Psoas muscle (tissue), 8 donors: ENCODE measurements around the gene CCDC102A. TPM values are rescaled to one million over a fixed set of nuclear protein-coding genes. Genes with fewer than 3 reads are reported as not detected.
"Not testable (repeated sequence)": the region's sequence is repeated elsewhere in the genome, so short reads cannot be mapped to it uniquely, and the experiment has no call there.

Experiments used
- ATAC-seq, 4 donors: fragments of 200-7000 bp; cut with Tn5 transposase; one replicate each; pipeline ENCODE4 v1.9.1; 2020; ENCODE audit warnings: moderate library complexity in 3 of 4, mild to moderate bottlenecking in 2 of 4
- DNase-seq, 2 donors: peaks; one replicate each; pipeline ENCODE4 v3.0.0-alpha.2; 2020
- H3K27ac ChIP-seq: fragments of 200-600 bp; one replicate; pipeline ENCODE4 v1.8.0; 2022
- H3K27me3 ChIP-seq, 3 donors: fragments of 200-600 bp in 1 of 3; one replicate each; pipeline versions ENCODE4 v1.6.1 to v1.8.0; 2013 to 2022; ENCODE audit warnings: low read length in 2 of 3, mild to moderate bottlenecking in 2 of 3, moderate library complexity in 1 of 3; ENCODE audit not compliant: insufficient read depth in 3 of 3
- H3K36me3 ChIP-seq, 2 donors: fragments of 200-600 bp in 1 of 2; one replicate each; pipeline versions ENCODE4 v1.6.1 to v1.8.0; 2013 to 2022; ENCODE audit warnings: low read depth in 1 of 2, mild to moderate bottlenecking in 1 of 2, moderate library complexity in 1 of 2; ENCODE audit not compliant: insufficient read depth in 1 of 2
- H3K4me1 ChIP-seq: fragments of 200-600 bp; one replicate; pipeline ENCODE4 v1.8.0; 2022
- H3K4me3 ChIP-seq: fragments of 200-600 bp; one replicate; pipeline ENCODE4 v1.8.0; 2022; ENCODE audit warnings: mild to moderate bottlenecking
- H3K9me3 ChIP-seq: fragments of 200-600 bp; one replicate; pipeline ENCODE4 v1.8.0; 2022
- WGBS, 3 donors: extraction: QIAGEN DNeasy Blood & Tissue Kit; methylation state at CpG; one replicate each; pipeline versions ENCODE4 v1.1.6 to v1.1.7; 2013; 5-methylcytosine and 5-hydroxymethylcytosine counted together
- intact Hi-C, 2 donors: fragments of 100-400 bp; cut with DNase I; formaldehyde crosslinking; loops; one replicate each; pipeline versions ENCODE4 v1.11.0 to v1.14.2; 2022
- polyA plus RNA-seq, 3 donors: library from polyadenylated mRNA; stranded (reverse); fragments of 200-250 nt; gene quantifications; one replicate each; pipeline ENCODE4 v1.2.3, GENCODE V29; 2013
- total RNA-seq, 4 donors: library from RNA; stranded (reverse); fragmentation: NEBNext Ultra II Directional in 2 of 4; extraction: Animal tissue kit (Norgen Biotek cat#: 25700) in 2 of 4; gene quantifications; one replicate each; pipeline versions ENCODE4 v1.2.1 to v1.2.4, GENCODE V29; 2021 to 2023
- TF ChIP-seq, protein P1 (sequence below): fragments of 200-600 bp; IDR thresholded peaks from one replicate; pipeline ENCODE4 v1.8.0; 2022; ENCODE audit warnings: antibody characterized with exemption
- donor health status: healthy with polysubstance abuse.
- donor health status: DM: no; HTN: no; CAD: no; lungs with moderate emphysema.
- donor health status: Bipolar disorder and iron deficiency.
- donor health status: healthy.
- donor health status: DM: yes; HTN: yes; CAD: no.
- donor health status: DM: no; HTN: no; CAD: no.
- donor health status: DM: no; HTN: no; CAD: no.
- donor health status: DM: yes; HTN: yes; CAD: no.

CCDC102A gene
- total and polyA plus RNA-seq, 7 donors: 0.95 to 2.4 (median 1.7) TPM

- ATAC-seq (no peak), DNase-seq (no peak)
- H3K27ac ChIP-seq: no peak overlapping the region
- WGBS, 3 donors: 73 to 83% (median 83%) methylated on average over 4 of the region's 4 CpGs
- no peaks in the 10 kb centered on the region for H3K4me1 ChIP-seq
- TF ChIP-seq, protein P1, sequence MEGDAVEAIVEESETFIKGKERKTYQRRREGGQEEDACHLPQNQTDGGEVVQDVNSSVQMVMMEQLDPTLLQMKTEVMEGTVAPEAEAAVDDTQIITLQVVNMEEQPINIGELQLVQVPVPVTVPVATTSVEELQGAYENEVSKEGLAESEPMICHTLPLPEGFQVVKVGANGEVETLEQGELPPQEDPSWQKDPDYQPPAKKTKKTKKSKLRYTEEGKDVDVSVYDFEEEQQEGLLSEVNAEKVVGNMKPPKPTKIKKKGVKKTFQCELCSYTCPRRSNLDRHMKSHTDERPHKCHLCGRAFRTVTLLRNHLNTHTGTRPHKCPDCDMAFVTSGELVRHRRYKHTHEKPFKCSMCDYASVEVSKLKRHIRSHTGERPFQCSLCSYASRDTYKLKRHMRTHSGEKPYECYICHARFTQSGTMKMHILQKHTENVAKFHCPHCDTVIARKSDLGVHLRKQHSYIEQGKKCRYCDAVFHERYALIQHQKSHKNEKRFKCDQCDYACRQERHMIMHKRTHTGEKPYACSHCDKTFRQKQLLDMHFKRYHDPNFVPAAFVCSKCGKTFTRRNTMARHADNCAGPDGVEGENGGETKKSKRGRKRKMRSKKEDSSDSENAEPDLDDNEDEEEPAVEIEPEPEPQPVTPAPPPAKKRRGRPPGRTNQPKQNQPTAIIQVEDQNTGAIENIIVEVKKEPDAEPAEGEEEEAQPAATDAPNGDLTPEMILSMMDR: no peak
- H3K36me3 ChIP-seq: no peaks in the 10 kb centered on the region
- H3K9me3 ChIP-seq: no peaks in the 10 kb centered on the region
- H3K4me3 ChIP-seq: no peak overlapping the region
- intact Hi-C loops: no loop called here
- no peaks in the 10 kb centered on the region for H3K27me3 ChIP-seq
Observed at GRCh38 chr16:57548408-57548807, 12.0 kb upstream of the CCDC102A start.

DNA sequence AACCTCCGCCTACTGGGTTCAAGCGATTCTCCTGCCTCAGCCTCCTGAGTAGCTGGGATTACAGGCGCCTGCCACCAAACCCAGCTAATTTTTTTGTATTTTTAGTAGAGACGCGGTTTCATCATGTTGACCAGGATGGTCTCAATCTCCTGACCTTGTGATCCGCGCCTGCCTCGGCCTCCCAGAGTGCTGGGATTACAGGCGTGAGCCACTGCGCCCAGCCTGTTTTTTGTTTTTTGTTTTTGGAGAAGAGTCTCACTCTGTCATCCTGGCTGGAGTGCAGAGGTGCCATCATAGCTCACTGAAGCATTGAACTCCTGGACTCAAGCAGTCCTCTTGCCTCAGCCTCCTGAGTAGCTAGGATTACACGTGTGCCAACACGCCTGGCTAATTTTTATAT is 11.2 kb upstream of the CCDC102A start:
- ATAC-seq, H3K9me3 ChIP-seq, H3K4me3 ChIP-seq, H3K27me3 ChIP-seq, H3K27ac ChIP-seq, H3K36me3 ChIP-seq, DNase-seq, intact Hi-C loops, H3K4me1 ChIP-seq: not testable (repeated sequence)
- 90 to 94% (median 92%) methylated on average over 12 of the region's 12 CpGs for WGBS, 3 donors

GRCh38 chr16:57544124-57544653 is 7.8 kb upstream of the CCDC102A start:
- no peaks in the 10 kb centered on the region for H3K36me3 ChIP-seq
- no peak overlapping the region for H3K4me3 ChIP-seq
- WGBS, 3 donors: 76 to 87% (median 82%) methylated on average over 4 of the region's 4 CpGs
- intact Hi-C loops: no loop called here
- no peaks in the 10 kb centered on the region for H3K27me3 ChIP-seq
- no peaks in the 10 kb centered on the region for H3K9me3 ChIP-seq
- ATAC-seq (no peak), DNase-seq (no peak)
- H3K4me1 ChIP-seq: no peaks in the 10 kb centered on the region
- H3K27ac ChIP-seq: no peak overlapping the region
- TF ChIP-seq, protein P1: no peak

- 65 to 78% (median 74%) methylated on average over 4 of the region's 4 CpGs for WGBS, 3 donors
- no peaks in the 10 kb centered on the region for H3K36me3 ChIP-seq
- no peak for ATAC-seq
- H3K4me3 ChIP-seq: no peak overlapping the region
- TF ChIP-seq, protein P1: no peak
- DNase-seq: no peak
- intact Hi-C loops: no loop called here
- H3K9me3 ChIP-seq: no peaks in the 10 kb centered on the region
- H3K4me1 ChIP-seq: peaks cover 1% of the 10 kb centered on the region
- no peaks in the 10 kb centered on the region for H3K27me3 ChIP-seq
- H3K27ac ChIP-seq: no peak overlapping the region
Observed at GRCh38 chr16:57541754-57542435, 5.5 kb upstream of the CCDC102A start.

DNA sequence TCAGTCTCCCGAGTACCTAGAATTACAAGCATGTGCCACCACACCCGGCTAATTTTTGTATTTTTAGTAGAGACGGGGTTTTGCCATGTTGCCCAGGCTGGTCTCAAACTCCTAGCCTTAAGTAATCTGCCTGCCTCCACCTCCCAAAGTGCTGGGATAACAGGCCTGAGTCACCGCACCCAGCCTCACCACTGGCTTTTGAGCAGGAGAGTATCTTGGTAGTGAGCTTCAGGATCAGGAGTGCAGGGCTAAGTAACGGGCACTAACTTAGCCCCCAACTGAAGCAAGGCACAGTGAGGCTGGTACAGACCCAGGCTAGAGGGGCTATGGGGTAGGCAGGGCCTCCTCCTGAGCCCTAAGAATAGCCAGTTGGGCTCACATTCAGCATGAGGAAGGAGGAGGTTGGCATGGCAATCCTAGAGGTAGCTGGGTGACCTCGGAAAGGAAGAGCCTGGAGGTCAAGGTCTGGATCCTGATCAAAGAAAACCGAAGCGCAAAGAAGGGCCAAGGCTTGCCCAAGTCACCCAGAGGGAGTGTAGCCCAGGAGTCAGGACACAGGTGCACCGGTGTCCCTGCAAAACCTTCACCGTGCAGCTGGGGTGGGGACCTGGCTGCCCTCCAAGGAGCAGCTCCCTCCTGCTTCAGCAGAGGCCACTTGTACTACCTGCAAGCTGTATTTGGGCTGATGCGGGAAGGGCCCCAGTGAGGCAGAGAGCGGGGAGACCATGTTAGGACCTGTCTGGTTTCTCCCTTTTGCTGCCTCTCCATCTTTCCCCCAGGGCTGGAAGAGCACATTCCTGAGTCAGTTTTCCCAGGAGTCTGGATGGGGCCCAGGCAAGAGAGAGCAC is 4.8 kb upstream of the CCDC102A start:
- TF ChIP-seq, protein P1: no peak
- peaks cover 5% of the 10 kb centered on the region for H3K4me1 ChIP-seq
- intact Hi-C loops: no loop called here
- 74 to 84% (median 81%) methylated on average over 12 of the region's 12 CpGs for WGBS, 3 donors
- no peak overlapping the region for H3K4me3 ChIP-seq
- H3K36me3 ChIP-seq: no peaks in the 10 kb centered on the region
- no peaks in the 10 kb centered on the region for H3K9me3 ChIP-seq
- ATAC-seq: no peak
- H3K27ac ChIP-seq: no peak overlapping the region
- no peak for DNase-seq
- H3K27me3 ChIP-seq: no peaks in the 10 kb centered on the region
